NCI-H2171 (cell line): ENCODE data around the gene ETV2.
"Not testable (repeated sequence)": the region's sequence is repeated elsewhere in the genome, so short reads cannot be mapped to it uniquely, and the experiment has no call there.

ENCODE experiments used
- DNase-seq: peaks from one replicate; lab custom pipeline; 2025; lab: John Stamatoyannopoulos, UW

ETV2 gene

GRCh38 chr19:35628565-35629331 lies 12.8 kb upstream of the ETV2 start, which contains the start of gene RBM42:
TSS of gene RBM42 (plus strand) at chr19:35629036. CDS start at chr19:35629154, 118 bp downstream.
- peak; percentile 96 for DNase-seq

GRCh38 chr19:35629332-35629633 lies 12.3 kb upstream of the ETV2 start:
- no peak for DNase-seq

- no peak for DNase-seq
Observed at GRCh38 chr19:35633727-35634440, 7.7 kb upstream of the ETV2 start.

DNA sequence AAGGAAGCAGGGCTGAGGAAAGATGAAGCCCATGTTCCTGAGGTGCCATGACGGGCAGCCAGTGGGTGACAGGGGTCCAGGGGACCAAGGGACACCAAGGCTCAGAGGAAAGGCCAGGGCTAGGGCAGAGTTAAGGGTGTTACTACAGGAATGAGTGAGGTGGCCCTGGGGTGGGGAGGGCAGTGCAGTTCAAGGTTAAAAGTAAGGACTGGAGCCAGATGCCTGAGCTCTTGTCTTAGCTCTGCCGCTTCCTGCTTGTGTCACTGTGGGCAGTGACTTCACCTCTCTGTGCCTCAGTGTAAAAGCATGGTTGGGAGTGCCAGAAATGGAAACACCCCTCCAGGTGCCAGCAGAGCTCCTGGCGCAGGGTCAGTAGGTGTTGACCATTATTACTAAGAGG lies 4.9 kb upstream of the ETV2 start:
- DNase-seq: no peak

DNA sequence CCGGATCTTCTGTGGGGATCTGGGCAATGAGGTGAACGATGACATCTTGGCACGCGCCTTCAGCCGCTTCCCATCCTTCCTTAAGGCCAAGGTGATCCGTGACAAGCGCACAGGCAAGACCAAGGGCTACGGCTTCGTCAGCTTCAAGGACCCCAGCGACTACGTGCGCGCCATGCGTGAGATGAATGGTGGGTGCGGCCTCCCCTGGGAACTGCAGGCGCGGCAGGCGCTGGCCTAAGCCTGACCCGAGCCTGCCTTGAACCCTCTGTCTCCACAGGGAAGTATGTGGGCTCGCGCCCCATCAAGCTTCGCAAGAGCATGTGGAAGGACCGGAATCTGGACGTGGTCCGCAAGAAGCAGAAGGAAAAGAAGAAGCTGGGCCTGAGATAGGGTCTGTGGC lies 4.4 kb upstream of the ETV2 start:
- DNase-seq: no peak

DNA sequence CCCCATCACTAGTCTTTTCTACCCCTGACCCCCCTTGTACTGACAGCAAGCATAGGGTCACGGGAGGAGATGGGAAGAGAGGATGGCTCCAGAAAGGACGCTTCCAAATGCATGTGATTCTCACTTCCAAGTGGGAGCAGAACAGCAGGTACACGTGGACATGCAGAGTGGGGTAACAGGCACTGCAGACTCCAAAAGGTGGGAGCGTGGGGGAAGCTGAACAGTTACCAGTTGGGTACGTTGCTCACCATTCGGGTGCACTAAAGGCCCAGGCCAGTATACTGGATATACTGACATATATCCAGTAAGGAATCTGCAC lies 2.3 kb upstream of the ETV2 start:
- no peak for DNase-seq

DNA sequence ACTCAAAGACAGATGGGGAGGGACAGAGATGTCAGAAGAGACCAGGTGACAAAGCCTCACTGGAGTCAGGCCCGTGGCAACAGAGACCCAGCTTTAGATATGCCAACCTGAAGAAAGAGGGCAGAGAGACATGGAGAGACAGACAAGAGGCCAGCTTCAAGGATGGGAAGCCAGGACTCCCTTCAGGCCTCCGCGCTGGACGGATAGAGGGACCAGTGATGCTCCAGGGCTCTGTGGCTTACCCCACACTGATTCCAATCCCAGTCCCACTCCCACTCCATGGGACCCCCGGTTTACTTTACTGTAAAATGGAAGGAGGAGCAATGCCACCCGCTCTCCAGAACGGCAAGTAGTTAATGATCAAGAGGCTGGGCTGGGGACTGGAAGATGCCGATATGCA lies 1.7 kb upstream of the ETV2 start:
- DNase-seq: no peak

DNA sequence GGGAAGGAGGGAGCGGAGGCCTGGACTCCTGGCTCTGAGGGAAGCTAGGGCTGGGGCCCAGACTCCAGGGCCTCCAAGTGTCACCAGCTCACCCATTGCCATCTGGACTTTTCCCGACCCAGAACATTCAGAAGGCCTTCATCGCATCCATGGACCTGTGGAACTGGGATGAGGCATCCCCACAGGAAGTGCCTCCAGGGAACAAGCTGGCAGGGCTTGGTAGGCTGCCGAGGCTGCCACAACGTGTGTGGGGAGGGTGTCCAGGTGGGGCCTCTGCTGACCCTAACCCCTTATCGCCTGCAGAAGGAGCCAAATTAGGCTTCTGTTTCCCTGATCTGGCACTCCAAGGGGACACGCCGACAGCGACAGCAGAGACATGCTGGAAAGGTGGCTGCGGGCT lies 767 bp downstream of the ETV2 start:
- no peak for DNase-seq

- DNase-seq: no peak
Observed at GRCh38 chr19:35642798-35643254, 1.3 kb downstream of the ETV2 start.

GRCh38 chr19:35643255-35644205 lies 2.0 kb downstream of the ETV2 start:
- DNase-seq: peak; percentile 84

GRCh38 chr19:35644206-35644986 lies 2.9 kb downstream of the ETV2 start:
- peak; percentile 88 for DNase-seq

GRCh38 chr19:35644987-35645679 lies 3.6 kb downstream of the ETV2 start:
- DNase-seq: peak; percentile 59

DNA sequence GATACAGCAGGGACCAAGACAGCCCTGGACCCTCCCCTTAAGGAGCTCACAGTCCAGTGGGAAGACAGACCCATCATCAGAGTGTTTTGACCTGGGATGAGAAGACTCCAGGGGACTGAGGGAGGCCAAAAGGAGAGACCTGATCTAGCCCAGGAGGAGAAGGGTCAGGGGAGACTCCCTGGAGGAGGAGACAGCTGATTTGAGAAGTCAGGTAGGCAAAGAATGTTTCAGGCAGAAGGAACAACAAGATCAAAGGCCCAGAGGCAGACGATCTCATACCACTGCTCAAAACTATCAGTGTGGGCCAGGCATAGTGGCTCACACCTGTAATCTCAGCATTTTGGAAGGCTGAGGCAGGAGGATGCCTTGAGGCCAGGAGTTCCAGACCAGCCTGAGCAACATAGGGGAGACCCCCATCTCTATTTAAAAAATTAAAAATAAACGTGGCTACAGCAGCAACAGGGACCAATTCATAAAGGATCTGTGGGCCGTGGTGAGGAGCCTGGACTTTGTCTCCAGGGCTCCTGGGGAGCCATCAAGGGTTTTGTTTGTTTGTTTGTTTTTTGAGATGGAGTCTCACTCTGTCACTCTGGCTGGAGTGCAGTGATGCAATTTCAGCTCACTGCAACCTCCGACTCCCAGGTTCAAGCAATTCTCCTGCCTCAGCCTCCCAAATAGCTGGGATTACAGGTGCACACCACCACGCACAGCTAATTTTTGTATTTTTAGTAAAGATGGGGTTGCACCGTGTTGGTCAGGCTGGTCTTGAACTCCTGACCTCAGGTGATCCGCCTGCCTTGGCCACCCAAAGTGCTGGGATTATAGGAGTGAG lies 4.4 kb downstream of the ETV2 start:
- DNase-seq: no peak

DNA sequence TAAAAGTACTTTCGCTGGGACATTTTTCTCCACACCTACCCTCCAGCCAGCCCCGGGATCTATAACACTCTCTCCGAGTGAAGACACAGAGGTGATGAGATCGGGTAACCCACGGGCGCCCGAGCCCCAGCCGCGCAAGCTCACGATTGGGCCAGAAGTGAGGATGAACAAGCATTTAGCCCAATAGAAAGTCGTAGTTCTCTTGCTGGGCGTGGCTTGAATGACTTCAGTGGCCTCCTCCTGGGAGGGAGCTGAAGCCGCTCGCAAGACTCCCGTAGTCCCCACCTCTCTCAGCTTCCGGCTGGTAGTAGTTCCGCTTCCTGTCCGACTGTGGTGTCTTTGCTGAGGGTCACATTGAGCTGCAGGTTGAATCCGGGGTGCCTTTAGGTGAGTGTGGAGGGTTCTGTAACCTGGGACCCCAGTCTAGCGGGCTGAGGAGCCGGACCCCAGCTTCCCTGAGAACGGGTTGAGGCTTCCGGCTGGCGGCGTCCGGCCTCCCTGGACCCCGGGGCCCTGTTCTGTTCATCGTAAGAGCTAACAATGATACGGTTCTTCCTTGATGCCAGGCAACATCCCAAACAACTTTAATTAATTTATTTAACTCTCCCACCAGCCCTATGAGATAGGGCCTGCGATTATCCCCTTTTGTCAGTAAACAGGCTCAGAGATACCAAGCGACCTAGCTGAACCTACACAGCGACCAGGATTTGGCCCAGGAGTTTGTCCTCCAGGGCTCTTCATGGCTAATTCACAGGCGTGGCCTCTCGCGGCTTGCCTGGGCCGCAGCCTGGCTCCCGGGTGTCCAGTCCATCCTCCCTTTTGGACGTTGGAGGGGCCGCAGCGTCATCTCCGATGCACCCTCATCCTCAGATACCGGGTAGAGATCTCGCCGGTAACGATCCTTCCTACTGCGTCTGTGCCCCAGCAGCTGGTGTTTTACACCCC lies 6.7 kb downstream of the ETV2 start, which contains the start of gene COX6B1:
COX6B1 (plus strand) TSS at position 307 of the 945 bp plus-strand sequence. CDS start 2,921 bp downstream, outside the sequence.
- peak; percentile 97 for DNase-seq

DNA sequence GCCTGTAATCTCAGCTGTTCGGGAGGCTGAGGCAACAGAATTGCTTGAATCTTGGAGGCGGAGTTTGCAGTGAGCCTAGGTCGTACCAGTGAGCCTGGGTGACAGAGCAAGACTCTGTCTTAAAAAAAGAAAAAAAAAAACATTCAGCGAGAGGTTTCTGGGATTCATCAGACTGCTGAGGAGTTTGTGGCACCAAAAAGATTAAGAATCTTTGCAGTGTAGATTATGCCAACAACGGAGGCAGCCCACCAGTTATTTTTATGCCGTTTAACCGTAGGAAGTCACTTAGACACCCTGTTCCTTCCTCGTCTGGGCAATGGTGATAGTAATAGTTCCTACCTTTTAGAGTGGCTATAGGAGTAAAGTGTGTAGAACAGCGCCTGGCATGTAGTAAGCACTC lies 9.0 kb downstream of the ETV2 start:
- DNase-seq: no peak

DNA sequence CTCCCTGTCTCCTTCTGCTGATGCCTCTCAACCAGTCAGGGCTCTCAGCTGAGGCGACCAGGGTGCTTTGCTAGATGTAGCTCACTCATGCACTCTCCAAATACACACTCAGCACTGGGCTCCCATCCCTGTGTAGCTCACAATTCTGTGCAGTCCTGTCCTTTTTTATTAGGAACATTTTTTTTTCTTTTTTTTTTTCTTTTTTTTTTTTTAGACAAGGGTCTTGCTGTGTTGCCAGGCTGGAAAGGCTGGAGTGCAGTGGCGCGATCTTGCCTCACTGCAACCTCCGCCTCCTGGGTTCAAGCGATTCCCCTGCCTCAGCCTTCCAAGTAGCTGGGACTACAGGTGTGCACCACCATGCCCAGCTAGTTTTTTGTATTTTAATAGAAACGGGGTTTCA lies 13.3 kb downstream of the ETV2 start:
- not testable (repeated sequence) for DNase-seq

GRCh38 chr19:35655600-35655999 lies 14.1 kb downstream of the ETV2 start:
- no peak for DNase-seq

DNA sequence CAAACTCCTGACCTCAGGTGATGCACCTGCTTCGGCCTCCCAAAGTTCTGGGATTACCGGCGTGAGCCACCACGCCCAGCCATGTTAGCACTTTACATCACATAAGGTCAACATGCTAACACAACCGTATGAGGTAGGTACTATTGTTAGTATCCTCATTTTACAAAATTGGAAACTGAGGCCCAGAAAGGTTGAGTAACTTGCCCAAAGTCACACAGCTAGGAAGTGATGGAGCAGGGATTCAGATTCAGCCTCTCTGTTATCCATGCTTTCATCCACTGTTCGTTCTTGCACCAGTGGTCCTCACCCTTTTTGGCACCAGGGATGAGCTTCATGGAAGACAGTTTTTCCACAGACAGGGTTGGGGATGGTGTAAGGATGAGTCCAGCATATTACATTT lies 15.2 kb downstream of the ETV2 start:
- no peak for DNase-seq
